ENCODE data around the gene CD44.

DNA sequence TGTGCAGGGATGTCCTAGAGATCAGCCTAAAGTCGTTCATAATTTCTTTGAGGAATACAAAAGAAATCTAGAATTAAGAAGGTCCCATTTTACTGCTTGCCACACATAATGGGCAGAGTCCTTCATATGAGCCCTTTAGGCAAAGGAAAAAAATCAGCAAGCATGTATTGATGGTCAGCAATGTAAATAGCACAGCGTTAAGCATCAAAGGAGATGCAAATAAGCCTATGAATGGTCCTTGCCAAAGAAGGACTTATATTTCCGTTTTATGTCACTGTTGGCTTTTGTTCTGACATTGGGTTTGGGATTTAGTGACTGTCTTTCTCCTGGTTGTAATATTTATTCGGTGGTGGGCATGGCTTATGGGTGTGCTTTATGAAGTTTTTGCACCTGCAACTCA is 69.8 kb downstream of the CD44 start:
- TF ChIP-seq CTCF (IDR thresholded peaks at IDR 0.05) = no peak
- no peak for TF ChIP-seq POLR2A (IDR thresholded peaks at IDR 0.05)

Data from heart left ventricle (tissue), 13 donors.